ENCODE measurements around the gene UBN1. TPM values are rescaled to one million over a fixed set of nuclear protein-coding genes. Genes with fewer than 3 reads are reported as not detected.

The UBN1 gene
- total RNA-seq, 1 donor, result 37.7 TPM

- TF ChIP-seq, protein P1, sequence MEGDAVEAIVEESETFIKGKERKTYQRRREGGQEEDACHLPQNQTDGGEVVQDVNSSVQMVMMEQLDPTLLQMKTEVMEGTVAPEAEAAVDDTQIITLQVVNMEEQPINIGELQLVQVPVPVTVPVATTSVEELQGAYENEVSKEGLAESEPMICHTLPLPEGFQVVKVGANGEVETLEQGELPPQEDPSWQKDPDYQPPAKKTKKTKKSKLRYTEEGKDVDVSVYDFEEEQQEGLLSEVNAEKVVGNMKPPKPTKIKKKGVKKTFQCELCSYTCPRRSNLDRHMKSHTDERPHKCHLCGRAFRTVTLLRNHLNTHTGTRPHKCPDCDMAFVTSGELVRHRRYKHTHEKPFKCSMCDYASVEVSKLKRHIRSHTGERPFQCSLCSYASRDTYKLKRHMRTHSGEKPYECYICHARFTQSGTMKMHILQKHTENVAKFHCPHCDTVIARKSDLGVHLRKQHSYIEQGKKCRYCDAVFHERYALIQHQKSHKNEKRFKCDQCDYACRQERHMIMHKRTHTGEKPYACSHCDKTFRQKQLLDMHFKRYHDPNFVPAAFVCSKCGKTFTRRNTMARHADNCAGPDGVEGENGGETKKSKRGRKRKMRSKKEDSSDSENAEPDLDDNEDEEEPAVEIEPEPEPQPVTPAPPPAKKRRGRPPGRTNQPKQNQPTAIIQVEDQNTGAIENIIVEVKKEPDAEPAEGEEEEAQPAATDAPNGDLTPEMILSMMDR (IDR thresholded peaks at IDR 0.05; ENCODE audit: insufficient read depth, low read length), result no peak
Observed at GRCh38 chr16:4832698-4833343, 14.5 kb upstream of the UBN1 start.

DNA sequence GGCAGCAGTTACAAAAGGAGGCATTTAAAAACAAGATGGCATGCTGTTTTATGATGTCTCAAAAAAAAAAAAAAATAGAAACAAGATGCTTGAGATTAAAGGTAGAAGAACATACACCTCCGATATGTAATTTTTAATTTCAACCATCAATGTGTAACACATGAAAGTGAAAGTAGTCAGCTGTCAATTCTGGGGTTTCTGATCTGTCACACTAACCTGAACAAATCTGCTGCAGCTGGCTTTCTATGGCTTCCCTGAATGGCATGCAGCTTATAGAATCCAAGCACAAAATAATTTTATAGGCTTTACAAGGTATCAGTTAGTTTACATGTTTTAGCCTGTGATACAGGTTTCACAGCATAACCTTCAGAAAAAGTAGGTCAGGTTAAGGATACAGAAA lies 13.7 kb upstream of the UBN1 start:
- DNase-seq (ENCODE audit: low read depth), result no peak
- TF ChIP-seq, protein P1 (IDR thresholded peaks at IDR 0.05; ENCODE audit: insufficient read depth, low read length), result no peak
- H3K4me3 ChIP-seq (ENCODE audit: low read depth, low read length), result no peak overlapping the region

More at GRCh38 chr16:4832698-4833343, 14.5 kb upstream of the UBN1 start:
- no peak for DNase-seq (ENCODE audit: low read depth)
- no peak overlapping the region for H3K4me3 ChIP-seq (ENCODE audit: low read depth, low read length)

DNA sequence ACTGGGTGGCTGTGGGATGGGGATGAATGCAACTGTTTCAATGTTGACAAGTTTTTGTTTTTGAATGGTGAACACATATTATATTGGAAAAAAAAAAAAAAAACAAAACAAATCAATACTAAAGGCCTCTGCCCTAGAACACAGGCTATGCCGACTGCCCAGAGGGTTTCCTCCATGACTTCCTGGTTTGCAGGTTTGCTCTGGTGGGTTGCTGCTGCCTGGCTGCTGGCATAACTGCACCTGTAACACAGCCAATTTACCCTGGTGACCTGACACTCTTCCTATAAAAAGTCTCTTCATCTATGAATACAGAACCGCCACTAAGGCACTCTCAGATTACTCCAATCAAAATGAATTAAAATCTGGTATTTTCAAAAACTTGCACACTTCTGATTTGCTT lies 10.6 kb upstream of the UBN1 start:
- TF ChIP-seq, protein P1 (IDR thresholded peaks at IDR 0.05; ENCODE audit: insufficient read depth, low read length), result no peak
- no peak overlapping the region for H3K4me3 ChIP-seq (ENCODE audit: low read depth, low read length)
- DNase-seq (ENCODE audit: low read depth), result no peak

- DNase-seq (ENCODE audit: low read depth), result no peak
- TF ChIP-seq, protein P1 (IDR thresholded peaks at IDR 0.05; ENCODE audit: insufficient read depth, low read length), result no peak
- H3K4me3 ChIP-seq (ENCODE audit: low read depth, low read length), result no peak overlapping the region
Observed at GRCh38 chr16:4837733-4838501, 9.4 kb upstream of the UBN1 start.

GRCh38 chr16:4839942-4840341 lies 7.3 kb upstream of the UBN1 start:
- no peak overlapping the region for H3K4me3 ChIP-seq (ENCODE audit: low read depth, low read length)
- TF ChIP-seq, protein P1 (IDR thresholded peaks at IDR 0.05; ENCODE audit: insufficient read depth, low read length), result no peak
- DNase-seq (ENCODE audit: low read depth), result no peak

DNA sequence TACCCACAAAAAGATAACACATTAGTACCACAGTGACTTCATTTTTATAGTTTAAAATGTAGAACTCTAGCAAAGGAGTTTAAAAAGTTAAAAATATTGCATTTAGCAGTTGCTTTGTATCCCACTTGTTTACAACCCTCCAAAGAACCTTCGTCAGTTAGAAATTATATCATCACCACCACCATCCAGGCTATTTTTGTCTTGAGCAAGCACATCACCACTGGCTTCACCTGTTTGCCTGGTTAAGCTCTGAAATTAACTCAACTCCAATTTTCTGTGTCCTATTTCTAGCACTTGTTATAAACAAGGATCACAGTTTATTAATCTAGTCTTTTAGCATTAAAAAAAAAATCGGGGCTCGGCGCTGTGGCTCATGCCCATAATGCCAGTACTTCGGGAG lies 6.3 kb upstream of the UBN1 start:
- no peak overlapping the region for H3K4me3 ChIP-seq (ENCODE audit: low read depth, low read length)
- DNase-seq (ENCODE audit: low read depth), result no peak
- TF ChIP-seq, protein P1 (IDR thresholded peaks at IDR 0.05; ENCODE audit: insufficient read depth, low read length), result no peak
